Measurements from ENCODE around the gene KLF6. TPM values are rescaled to one million over a fixed set of nuclear protein-coding genes. Genes with fewer than 3 reads are reported as not detected.

The KLF6 gene
- total and polyA plus RNA-seq, 9 of the 15 experiments (the other 6 are each of a cell fraction or from before 2014, with no cell fraction given) = 3.2 to 23.9 (median 8.0) TPM

DNA sequence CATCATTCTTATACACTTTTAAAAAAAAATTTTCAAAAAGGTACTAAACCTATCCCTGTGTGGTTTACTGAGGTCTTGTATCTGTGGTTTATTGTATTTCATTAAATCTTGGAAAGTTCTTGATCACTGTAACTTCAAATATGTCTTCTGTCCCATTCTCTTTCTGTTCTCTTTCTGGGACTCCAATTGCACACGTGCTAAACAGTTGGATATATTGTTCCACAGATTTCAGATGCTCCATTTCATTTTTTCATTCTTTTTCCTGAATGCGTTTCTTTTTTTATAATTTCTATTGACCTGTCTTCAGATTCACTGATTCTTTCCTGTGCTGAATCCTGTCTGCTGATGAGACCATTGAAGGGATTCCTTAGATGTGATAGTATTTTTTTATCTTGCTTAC is 4.6 kb upstream of the KLF6 start:
- no peak overlapping the region for H3K27ac ChIP-seq (ENCODE audit: extremely low read depth, low read depth, low read length)
- no peak for TF ChIP-seq FOXJ3 (CRISPR knock-in tag; IDR thresholded peaks at IDR 0.05)
- TF ChIP-seq GATA2 (CRISPR knock-in tag; IDR thresholded peaks at IDR 0.05) = no peak
- no peak for TF ChIP-seq CSDE1 (IDR thresholded peaks at IDR 0.05)
- TF ChIP-seq KDM4B (IDR thresholded peaks at IDR 0.05; ENCODE audit: borderline replicate concordance in 2 of 2, low read depth in 1 of 2) = no peak
- TF ChIP-seq, protein P1, sequence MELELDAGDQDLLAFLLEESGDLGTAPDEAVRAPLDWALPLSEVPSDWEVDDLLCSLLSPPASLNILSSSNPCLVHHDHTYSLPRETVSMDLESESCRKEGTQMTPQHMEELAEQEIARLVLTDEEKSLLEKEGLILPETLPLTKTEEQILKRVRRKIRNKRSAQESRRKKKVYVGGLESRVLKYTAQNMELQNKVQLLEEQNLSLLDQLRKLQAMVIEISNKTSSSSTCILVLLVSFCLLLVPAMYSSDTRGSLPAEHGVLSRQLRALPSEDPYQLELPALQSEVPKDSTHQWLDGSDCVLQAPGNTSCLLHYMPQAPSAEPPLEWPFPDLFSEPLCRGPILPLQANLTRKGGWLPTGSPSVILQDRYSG (tag; conservative IDR thresholded peaks at IDR 0.05; ENCODE audit: low read depth) = no peak
- TF ChIP-seq KLF16 (IDR thresholded peaks at IDR 0.05) = no peak
- TF ChIP-seq, protein P2, sequence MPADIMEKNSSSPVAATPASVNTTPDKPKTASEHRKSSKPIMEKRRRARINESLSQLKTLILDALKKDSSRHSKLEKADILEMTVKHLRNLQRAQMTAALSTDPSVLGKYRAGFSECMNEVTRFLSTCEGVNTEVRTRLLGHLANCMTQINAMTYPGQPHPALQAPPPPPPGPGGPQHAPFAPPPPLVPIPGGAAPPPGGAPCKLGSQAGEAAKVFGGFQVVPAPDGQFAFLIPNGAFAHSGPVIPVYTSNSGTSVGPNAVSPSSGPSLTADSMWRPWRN (IDR thresholded peaks at IDR 0.05; ENCODE audit: low read depth) = no peak
- no peak for TF ChIP-seq SAP30 (IDR thresholded peaks at IDR 0.05; ENCODE audit: borderline replicate concordance, insufficient read depth, low read depth, low read length, poor library complexity, severe bottlenecking)
- TF ChIP-seq SLC30A9 (CRISPR knock-in tag; IDR thresholded peaks at IDR 0.05) = no peak
- TF ChIP-seq PTBP1 (IDR thresholded peaks at IDR 0.05; ENCODE audit: low read depth, low read length) = no peak
- no peak for TF ChIP-seq CEBPG (CRISPR knock-in tag; IDR thresholded peaks at IDR 0.05)
- TF ChIP-seq CEBPG (tag; conservative IDR thresholded peaks at IDR 0.05 in 1 of 2, IDR thresholded peaks at IDR 0.05 in 1 of 2) = no peak
- TF ChIP-seq RBM15 (IDR thresholded peaks at IDR 0.05; ENCODE audit: insufficient read depth, low read length) = no peak
- no peak for TF ChIP-seq ZFP36 (IDR thresholded peaks at IDR 0.05; ENCODE audit: low read depth, low read length, partially characterized antibody)
- TF ChIP-seq, protein P3, sequence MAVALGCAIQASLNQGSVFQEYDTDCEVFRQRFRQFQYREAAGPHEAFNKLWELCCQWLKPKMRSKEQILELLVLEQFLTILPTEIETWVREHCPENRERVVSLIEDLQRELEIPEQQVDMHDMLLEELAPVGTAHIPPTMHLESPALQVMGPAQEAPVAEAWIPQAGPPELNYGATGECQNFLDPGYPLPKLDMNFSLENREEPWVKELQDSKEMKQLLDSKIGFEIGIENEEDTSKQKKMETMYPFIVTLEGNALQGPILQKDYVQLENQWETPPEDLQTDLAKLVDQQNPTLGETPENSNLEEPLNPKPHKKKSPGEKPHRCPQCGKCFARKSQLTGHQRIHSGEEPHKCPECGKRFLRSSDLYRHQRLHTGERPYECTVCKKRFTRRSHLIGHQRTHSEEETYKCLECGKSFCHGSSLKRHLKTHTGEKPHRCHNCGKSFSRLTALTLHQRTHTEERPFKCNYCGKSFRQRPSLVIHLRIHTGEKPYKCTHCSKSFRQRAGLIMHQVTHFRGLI (CRISPR knock-in tag; IDR thresholded peaks at IDR 0.05) = no peak
- TF ChIP-seq SNIP1 (IDR thresholded peaks at IDR 0.05; ENCODE audit: low read depth) = no peak
- POLR2A ChIA-PET = no interaction called here

More for the DNA sequence above, 4.6 kb upstream of the KLF6 start:
- H4K20me1 ChIP-seq (replicated peaks; ENCODE audit: control insufficient read depth, insufficient read depth, low read length) = no peaks in the 10 kb centered on the region
- no peaks in the 10 kb centered on the region for H3K27me3 ChIP-seq (ENCODE audit: control insufficient read depth in 2 of 2, insufficient read depth in 2 of 2, low read length in 2 of 2)
- no peak overlapping the region for H2AFZ ChIP-seq (ENCODE audit: low read depth, low read length)
- peaks cover 4% of the 10 kb centered on the region for H3K79me2 ChIP-seq (ENCODE audit: control insufficient read depth, insufficient read depth, low read length)
- H3K4me3 ChIP-seq = no peak overlapping the region
- H3K4me1 ChIP-seq (replicated peaks in 1 of 2; ENCODE audit: control insufficient read depth in 2 of 2, insufficient read depth in 2 of 2, low read length in 2 of 2) = peaks cover 7 to 18% of the 10 kb centered on the region in 2 experiments; a peak in 4 of 5 replicates
- intact Hi-C loops (cut with micrococcal nuclease) = loop anchor here (5.0 kb wide), 1 partner anchor 138 kb away; no protein-coding TSS in a partner anchor
- no peak for FAIRE-seq
- WGBS (ENCODE audit: insufficient coverage, low coverage, missing lambda C conversion rate) = 30% methylated on average over 2 of the region's 2 CpGs
- no peak overlapping the region for H3K4me2 ChIP-seq (ENCODE audit: insufficient read depth, low read length)
- no TSS peak for BruUV-seq (replicated peaks)
- H3K9ac ChIP-seq (ENCODE audit: insufficient read depth in 1 of 2, low read depth in 2 of 2, low read length in 2 of 2) = no peak overlapping the region
- CTCF ChIA-PET (ENCODE audit: low intra/inter-chr PET ratio) = no interaction called here
- H3K9me3 ChIP-seq (replicated peaks; ENCODE audit: control insufficient read depth, insufficient read depth, low read depth, low read length) = no peaks in the 10 kb centered on the region
- H3K9me1 ChIP-seq (ENCODE audit: control insufficient read depth, insufficient read depth, low read length) = no peaks in the 10 kb centered on the region
- H3K36me3 ChIP-seq (ENCODE audit: control insufficient read depth, insufficient read depth, low read length) = no peaks in the 10 kb centered on the region
- no peak for ATAC-seq
- DNase-seq (ENCODE audit: extremely low read depth in 1 of 4, low spot score in 3 of 4) = no peak
- in situ Hi-C loops (cut with MboI) = no loop called here

Data from K562 (cell line).